G401.6 (cell line): ENCODE data around the gene HSD3B7.

Source experiments
- FAIRE-seq: peaks from 2 replicates; lab custom pipeline; 2012; peaks lifted over from hg19 to GRCh38; lab: Jason Lieb, UNC

HSD3B7 gene

DNA sequence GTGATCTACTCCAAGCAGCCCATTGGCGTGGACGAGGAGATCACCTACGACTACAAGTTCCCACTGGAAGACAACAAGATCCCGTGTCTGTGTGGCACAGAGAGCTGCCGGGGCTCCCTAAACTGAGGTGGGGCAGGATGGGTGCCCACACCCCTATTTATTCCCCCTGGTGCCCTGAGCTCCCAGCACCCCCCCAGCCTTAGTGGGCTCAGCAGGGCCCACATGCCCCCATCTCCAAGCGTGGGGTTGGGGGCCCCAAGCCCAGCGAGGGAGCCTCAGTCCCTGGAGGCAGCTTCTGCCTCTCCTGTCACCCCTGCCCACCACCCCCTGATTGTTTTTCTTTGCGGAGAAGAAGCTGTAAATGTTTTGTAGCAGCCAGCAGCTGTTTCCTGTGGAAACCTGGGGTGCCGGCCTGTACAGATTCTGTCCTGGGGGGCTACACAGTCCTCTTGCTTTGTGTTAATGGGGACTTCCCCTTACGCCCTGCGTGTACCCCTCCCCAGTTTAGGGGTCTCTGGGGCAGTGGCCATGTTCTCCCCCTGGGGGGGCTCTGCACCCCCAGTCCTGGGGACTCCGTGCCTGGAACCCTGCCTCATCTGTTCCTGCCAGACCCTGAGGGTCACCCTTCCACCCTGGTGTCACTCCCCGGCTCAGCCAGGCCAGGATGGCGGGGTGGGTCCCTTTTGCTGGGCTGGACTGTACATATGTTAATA lies 953 bp upstream of the HSD3B7 start:
- no peak for FAIRE-seq

GRCh38 chr16:30985401-30986128 lies 558 bp downstream of the HSD3B7 start:
- FAIRE-seq, result no peak

DNA sequence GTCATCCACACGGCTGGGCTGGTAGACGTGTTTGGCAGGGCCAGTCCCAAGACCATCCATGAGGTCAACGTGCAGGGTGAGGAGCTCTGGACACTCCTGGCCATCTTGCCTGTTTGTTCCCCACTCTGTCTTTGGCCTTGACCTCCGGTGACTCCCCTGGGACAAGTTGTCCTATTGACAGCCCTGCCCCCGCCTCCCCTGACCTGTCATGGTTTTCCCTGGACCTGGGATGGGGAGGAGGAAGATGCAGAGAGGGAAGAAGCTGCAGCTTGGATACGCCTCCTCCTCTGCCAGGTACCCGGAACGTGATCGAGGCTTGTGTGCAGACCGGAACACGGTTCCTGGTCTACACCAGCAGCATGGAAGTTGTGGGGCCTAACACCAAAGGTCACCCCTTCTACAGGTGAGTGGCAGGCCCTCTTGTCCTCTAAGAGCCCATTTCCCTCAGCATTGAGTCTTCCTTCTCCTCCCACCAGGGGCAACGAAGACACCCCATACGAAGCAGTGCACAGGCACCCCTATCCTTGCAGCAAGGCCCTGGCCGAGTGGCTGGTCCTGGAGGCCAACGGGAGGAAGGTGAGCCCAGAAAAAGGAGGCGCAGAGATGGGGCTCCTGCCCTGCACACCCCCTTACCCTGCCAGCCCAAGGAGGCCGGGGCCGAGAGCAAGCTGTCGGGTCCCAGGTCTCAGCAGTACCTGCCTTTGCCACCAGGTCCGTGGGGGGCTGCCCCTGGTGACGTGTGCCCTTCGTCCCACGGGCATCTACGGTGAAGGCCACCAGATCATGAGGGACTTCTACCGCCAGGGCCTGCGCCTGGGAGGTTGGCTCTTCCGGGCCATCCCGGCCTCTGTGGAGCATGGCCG lies 1.4 kb downstream of the HSD3B7 start:
- no peak for FAIRE-seq

GRCh38 chr16:30987581-30988190 lies 2.7 kb downstream of the HSD3B7 start:
- no peak for FAIRE-seq

DNA sequence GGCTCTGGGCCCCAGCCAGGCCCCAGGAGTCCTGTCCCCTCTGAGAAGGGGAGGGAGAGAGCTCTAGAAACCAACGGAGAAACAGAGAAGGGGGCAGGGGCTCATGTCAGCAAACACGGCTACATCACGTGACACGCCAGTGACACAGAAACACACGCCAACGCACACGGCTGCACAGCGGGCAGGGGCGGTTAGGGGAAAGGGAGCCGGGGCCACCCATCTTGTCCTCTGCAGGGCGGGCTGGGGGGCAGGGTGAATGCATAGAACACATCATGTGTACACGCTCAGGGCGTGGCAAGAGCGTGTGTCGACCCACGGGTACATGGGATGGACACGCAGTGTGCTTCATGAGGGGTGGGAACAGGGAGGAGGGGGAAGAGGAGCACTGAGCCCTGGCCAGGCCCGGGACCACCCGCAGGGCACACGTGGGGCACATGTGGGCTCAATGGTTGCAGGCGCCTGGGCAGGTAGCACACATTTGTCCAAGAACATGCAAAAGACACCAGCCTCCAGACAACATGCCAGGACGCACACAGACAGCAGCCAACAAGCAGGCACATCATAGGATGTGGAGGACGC lies 4.6 kb downstream of the HSD3B7 start:
- no peak for FAIRE-seq

DNA sequence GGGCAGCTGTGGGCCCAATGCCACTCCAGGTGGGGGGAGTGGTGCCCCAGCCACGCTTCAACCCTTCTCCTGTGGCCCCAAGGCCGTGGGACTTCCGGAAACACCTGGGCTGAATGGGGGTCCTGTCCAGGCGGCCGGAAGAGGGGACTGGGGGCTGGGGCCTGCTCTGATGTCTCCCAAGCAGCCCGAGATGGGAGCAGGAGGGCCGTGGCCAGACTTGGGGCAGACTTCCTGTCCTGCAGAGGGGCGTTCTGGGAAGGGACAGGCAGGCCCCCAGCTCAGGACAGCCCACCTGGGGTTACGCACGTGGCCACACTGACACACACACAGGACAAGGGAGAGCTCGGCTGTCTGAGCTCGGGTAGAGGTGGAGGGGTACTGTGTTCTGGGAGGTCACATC lies 5.1 kb downstream of the HSD3B7 start:
- no peak for FAIRE-seq

- FAIRE-seq, result no peak
These were observed 6.0 kb downstream of the HSD3B7 start for GRCh38 chr16:30991052-30991451.

GRCh38 chr16:30992276-30992780 lies 7.3 kb downstream of the HSD3B7 start:
- FAIRE-seq, result no peak

DNA sequence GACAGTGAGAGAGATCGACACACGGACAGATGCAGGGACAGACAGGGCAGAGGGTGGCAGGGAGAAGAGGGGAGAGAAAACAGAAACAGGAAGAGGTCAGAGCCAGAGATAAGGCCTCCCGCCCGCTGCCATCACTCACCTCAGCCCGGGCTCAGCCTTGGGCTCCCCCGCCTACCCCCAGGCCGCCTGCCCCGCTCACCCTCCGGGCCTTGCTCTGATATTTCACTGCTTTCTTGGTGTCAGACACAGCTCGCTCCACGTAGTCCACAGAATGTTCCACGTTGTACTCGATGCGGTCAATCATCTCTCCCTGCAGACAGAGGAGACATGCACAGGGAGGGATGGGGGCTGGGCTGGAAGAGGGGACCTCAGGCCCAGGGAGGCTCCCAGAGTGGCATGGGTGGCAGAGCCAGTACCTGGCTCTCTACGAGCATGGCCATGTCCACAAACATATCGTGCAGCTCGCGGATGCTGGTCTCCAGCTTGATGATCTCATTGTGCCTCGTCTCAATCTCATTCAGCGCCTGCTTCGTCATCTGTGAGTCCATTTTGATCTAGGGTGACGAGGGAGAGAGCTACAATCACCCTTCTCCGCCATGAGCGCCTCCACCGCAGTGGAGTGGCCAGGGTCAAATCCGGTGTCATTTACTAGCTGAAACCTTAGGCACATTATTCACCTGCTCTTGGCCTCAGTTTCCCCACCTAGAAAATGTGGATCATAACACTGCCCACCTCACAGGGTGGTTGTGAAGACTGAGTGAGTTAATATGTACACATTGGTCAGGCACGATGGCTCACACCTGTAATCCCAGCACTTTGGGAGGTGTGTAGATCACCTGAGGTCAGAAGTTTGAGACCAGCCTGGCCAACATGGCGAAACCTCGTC lies 8.2 kb downstream of the HSD3B7 start:
- no peak for FAIRE-seq

- no peak for FAIRE-seq
These were observed 10.9 kb downstream of the HSD3B7 start for GRCh38 chr16:30995927-30996323.

- FAIRE-seq, result no peak
These were observed 11.4 kb downstream of the HSD3B7 start for GRCh38 chr16:30996324-30996984.

- no peak for FAIRE-seq
These were observed 12.1 kb downstream of the HSD3B7 start for GRCh38 chr16:30996985-30997724.

DNA sequence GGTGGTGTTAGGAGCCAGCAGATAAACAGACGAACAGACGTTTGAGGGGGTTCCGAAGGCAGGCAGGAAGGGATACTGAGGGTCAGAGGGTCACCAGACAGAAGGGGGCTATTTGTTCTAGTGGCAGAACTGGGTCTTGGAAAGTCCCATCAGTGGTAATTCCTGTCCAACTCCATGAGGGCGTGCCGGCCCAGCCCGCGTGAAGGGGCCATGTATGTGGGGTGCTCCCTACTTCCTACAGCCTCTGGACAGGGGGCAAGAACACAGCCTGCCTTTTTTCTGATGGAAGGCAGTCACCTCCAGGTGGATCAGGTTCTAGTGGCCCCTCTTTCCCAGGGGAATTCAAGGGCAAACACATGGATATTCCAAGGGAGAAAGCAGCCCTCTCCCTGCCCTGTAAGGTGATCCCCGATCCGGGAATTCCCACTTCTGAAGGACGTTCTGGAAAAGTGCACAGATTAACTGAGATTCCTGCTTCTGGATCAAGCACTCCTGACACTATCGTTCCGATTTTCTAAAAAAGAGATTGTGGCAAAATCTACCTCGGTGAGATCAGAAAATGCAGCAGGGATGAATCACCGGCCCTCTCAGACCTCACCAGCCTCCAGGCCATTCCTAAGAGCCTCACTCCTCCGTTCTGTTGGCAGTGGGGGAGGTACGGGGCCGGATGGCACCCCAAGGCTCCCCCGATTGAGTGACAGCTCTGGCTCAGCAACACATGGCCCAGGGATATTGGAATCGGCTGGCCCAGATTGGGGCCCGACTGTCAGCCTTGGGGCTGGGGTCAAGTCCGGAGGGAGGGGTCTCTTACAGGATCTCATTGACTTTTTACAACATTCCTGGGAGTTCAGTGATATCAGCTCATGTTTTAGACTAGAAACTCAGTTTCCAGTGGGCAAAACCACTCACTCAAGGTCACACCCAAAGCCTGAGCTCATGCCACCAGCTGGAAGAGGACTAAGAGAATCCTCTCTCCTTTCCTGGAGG lies 13.0 kb downstream of the HSD3B7 start:
- peak; percentile 93 for FAIRE-seq

DNA sequence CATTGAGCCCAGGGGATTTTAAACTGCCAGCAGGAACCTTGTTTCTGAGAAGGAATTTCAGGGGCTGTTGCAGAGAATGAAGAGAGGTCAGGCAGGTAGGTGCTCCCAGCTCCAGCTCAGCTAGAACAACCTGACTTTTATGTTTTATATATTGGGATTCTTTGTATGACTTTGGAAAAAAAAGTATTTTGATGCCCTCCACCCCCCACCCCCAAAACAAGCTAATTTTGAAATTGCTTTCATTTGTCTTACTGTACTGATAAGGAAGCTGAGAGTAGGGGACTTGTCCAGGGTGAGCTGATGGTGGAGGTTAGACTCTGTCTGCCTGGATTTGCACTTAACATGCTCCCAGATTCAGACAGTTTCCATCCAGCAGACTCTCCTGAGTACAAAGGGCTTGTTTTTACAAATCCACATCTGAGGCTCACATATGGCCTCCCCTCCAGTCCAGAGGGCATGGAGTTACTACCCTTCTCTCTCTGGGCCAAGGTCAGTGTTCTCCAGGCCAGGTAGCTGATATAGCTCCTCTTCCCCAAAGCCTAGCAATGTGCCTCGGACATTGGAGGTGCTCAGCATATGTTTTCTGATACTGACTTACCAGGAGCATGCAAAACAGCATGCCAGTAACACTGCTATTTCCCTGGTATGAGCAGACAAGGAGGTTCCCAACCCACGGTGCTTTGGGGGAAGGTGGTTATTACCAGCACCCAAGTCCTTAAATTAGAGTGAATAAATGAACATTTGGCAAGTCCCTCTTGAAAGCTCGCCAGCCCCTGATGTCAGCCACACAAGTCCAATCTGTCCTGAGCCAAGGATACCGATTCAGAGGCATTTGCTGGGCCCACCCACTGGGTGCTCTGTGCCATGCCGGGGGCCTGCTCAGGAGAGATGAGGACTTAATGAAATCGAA lies 14.1 kb downstream of the HSD3B7 start:
- no peak for FAIRE-seq

DNA sequence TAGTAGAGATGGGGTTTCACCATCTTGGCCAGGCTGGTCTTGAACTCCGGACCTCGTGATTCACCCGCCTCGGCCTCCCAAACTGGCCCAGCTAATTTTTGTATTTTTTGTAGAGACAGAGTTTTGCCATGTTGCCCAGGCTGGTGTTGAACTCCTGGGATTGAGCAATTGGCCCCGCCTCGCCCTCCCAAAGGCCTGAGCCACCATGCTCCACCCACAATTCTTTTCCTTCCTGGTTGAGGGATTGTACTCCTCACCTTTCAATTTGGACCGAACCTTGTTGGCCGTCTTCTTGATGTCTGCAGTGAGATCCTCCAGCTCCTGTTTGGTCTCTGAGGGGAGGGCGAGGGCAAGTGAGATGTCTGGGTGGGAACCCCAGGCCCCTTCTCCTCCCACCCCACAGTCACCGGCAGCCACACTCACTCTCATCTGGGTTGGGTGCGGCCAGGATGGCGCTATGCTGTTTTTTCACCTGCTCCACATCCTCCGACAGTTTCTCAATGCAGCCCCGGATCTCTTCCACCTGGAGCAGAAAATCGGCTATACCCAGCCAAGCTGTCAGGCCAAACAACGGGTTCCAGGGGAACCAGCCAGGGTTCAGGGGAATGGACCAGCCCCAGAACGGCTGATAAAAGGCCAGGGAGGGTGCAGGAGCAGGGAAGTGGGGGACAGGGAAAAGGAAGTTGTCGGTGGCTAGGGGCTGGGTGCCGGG lies 15.8 kb downstream of the HSD3B7 start:
- FAIRE-seq, result no peak

- FAIRE-seq, result no peak
These were observed 16.7 kb downstream of the HSD3B7 start for GRCh38 chr16:31001507-31002249.
